ENCODE data around the gene HOXA7.

HOXA7 gene

GRCh38 chr7:27193335-27194001 lies 37.0 kb upstream of the HOXA7 start:
- DNase-seq (ENCODE audit: low read depth in 2 of 2) = no peak

DNA sequence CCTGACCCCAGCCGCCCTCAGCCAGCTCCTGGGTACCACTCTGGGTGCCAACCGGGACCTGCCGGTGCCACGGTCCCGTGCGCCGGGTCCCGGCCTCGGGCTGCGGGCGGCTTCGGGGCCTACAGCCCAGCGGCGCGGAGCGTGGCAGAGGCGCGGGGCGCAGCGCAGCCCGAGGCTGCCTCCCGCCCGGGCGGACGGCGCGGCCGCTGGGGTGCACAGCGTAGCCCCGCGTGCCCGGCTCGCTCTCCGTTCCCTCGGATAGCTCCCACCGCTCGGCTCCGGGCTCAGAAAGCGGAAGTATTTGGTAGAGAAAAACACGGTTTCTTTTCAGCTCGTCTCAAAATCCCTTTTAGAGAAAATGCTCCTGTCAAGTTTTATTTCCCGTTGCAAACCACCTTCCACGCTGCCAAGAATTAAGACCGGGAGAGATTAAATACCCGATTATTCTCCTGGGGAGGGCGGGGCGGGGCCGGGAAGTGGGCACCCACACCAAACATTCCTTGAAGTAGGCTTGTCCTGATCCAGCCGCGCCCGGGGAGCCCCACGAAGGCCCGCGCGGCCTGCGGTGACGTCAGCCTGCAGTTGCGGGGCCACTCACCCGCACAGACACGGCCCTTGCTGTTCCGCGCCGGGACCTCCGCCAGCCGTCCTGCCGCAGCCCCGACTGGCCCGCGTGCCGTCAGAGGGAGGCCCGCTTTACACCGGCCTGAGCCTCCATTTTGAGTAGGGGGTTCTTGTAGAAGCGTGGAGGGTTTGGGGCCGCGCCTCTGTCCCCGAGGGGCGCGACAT lies 36.3 kb upstream of the HOXA7 start:
- DNase-seq (ENCODE audit: low read depth in 2 of 2) = no peak

DNA sequence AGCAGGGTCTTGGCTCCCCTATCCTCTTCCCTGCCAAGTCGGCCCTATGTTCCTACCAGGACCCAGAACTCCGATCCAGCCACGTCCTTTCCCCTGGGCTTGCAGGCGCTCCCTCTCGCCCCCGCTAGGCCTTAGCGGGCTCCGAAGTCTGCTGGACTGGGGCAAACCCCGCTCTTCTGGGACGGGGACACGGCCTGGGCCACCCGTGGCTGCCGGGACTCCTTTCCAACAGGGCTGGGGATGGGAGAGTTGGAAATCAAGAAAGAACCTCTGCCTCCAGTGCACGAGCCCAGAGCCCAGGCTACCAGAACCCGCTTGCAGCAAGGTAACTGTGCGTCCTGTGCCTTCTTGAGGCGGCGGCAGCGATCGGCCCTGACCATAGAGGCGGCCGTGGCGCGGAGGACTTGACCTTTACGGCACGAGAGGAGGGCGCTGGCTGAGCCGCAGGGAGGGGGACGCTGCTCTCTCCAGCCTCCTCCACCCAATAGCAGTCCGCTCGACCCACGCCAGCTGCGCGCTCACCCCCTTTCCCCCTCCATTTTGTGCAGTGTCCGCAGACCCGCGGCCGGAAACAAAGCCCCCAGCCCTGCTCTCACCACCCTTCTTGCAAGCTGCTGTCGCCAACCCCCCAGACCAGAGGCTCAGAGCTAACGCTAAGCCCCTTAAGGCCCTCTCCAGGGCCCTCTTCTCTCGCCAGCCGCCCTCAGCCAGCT lies 35.5 kb upstream of the HOXA7 start:
- no peak for DNase-seq (ENCODE audit: low read depth in 2 of 2)

- DNase-seq (ENCODE audit: low read depth in 2 of 2) = no peak
Measured at GRCh38 chr7:27191161-27191731, 34.8 kb upstream of the HOXA7 start.

DNA sequence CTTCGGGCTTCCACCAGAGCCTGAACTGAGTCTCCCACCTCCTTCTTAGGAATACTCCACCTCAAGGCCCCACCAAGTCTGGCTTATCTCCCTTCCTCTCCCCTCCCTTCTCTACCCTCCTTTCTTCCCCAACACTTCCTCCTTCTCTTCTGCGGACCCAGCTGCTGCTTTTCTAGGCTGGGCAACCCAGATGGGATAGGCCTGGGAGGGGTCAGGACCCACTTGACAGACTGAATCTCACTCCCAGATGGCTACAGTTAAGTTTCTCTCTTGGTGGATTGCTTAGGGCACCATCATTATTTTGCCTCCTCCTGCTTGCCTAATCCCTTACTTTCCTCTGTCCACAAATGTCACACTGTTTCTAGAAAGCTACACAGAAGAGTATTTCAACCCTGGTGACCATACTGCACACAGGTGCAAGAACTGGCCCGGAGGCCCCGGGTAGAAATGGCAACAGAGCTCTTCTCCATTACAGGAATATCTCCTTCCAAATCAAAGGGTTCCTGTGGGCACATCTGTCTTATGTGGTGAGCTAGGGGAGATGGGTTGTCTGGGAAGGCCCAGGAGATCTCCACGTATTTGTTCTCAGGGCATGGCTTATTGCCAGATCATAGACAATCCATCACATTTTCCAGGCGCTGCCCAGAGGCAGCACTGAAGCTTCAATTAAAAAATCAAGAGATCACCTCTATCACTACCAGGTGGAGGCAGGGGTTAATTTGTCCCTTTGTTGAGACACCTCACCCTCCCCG lies 33.7 kb upstream of the HOXA7 start:
- DNase-seq (ENCODE audit: low read depth in 2 of 2) = no peak

GRCh38 chr7:27189295-27189996 lies 33.0 kb upstream of the HOXA7 start:
- DNase-seq (ENCODE audit: low read depth in 2 of 2) = no peak

DNA sequence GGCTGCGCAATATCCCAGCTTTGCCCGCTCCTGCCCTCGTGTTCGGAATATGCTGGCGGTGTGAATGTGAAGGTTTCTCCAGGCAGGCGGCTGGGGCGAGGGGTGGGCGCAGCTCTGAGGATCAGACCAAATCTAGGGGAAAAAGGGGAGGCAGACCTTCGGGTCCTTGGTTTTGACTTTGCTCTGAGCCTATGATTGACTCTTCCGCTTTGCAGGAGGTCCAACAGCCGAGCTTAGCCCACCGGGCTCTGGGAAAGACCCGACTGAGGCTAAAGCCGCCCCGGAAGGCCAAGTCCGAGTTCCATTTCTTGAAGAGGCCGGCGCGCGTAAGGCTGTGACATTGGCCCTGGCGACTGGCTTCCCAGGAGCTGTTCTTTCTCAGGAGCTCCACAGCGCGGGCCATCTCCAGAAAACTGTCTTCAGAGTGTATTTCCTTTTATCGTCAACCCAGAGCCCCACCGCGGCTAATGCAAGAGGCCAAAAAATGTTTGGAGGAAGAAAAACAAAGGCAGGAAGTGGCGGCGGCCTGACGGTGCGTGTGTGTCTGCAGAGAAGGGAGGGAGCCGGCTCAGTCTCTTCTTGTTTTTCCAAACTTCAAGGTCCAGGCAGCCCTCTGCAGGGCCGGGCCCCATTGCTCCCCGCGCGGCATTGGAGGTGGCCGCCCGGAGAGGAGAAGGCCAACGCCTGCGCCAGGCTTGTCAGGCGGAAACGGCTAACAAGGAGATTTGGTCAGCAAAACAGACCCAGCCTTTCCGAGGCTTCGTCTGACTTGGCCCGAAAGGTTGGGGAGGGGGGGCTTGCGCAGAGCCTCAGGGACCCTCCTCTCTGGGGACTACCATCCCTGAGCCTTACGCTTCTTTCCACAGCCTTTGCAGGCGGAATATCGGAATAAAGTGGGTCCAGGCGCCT lies 32.2 kb upstream of the HOXA7 start:
- DNase-seq (ENCODE audit: low read depth in 2 of 2) = no peak

DNA sequence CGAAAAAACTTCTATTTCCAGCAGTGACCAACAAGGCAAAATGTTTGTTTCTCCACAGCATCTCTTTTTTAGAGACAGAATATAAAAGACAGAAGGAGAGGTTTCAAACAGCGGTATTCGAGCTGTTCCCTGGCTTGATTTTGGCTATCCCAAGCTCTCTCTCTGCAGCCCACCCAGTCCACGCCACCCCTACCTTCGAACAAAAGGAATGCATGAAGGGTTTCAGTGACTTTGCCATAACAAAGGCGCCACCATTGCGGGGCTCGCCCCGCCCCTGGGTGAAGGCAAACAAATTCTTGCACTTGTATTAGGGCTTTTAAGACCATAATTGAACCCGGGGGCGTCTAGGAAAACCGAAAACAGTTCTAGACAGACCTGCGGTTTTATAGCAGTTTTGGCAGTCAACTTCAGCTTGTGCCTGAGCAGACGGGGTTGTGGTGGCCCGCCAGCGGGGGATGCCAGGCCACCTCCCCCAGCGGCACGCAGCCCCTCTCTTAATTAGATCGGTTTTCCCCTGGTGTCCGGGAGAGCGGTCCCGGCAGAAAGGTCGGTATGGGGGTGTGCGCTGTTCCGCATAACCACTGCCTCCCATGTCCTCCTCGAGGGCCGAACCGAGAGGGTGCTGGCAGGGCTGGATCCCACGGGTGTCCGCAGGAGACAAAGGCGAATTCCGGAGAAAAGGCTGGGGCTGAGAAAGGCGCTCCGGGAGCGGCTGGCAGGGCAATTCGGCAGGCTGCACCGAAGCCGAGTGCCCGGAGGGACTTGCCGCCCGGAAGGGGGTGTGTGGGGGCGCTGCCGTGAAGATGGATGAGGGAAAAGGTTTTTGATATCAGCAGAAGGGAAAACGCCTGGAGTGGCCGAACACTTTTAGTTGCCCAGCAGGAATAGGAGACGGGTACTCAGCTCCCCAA lies 31.3 kb upstream of the HOXA7 start:
- no peak for DNase-seq (ENCODE audit: low read depth in 2 of 2)

GRCh38 chr7:27186668-27187474 lies 30.4 kb upstream of the HOXA7 start:
- no peak for DNase-seq (ENCODE audit: low read depth in 2 of 2)

DNA sequence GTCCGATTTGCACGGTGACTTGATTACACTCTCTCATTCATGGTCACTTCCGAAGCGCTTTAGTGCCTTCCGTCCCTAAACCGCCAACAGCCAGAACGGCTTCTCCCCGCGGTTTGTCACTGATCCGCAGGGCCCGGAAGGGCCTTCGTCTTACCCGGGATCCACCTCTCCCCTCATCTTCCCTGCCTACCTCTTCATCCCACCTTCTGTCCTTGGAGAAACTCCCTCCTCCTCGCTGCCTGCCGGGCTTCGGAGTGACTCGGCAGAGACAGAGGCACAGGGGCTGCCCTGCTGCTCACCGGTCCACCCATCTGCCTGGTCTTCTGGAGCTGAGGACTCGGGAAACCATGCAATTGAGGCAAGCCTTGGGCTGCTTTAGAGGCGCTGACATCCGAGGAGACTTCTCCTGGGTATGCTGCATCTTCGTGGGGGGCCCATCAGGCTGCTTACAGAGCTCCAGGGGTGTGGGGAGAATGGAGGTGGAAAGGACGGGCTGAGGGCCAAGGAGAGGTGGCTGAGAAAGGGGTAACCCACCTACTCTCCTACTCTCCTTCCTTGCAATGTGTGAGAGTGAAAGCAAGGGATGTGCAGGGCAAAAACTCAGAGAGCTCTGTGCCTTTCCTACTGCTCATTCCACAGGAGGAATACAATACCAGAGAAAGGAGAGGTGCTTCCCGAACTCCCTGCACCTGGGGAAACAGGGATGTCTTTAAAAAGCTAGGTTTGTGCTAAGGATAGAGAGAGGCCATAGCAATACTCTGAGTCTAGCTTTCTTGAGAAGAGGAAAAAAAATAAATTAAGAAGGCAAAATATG lies 29.6 kb upstream of the HOXA7 start:
- DNase-seq (ENCODE audit: low read depth in 2 of 2) = no peak

DNA sequence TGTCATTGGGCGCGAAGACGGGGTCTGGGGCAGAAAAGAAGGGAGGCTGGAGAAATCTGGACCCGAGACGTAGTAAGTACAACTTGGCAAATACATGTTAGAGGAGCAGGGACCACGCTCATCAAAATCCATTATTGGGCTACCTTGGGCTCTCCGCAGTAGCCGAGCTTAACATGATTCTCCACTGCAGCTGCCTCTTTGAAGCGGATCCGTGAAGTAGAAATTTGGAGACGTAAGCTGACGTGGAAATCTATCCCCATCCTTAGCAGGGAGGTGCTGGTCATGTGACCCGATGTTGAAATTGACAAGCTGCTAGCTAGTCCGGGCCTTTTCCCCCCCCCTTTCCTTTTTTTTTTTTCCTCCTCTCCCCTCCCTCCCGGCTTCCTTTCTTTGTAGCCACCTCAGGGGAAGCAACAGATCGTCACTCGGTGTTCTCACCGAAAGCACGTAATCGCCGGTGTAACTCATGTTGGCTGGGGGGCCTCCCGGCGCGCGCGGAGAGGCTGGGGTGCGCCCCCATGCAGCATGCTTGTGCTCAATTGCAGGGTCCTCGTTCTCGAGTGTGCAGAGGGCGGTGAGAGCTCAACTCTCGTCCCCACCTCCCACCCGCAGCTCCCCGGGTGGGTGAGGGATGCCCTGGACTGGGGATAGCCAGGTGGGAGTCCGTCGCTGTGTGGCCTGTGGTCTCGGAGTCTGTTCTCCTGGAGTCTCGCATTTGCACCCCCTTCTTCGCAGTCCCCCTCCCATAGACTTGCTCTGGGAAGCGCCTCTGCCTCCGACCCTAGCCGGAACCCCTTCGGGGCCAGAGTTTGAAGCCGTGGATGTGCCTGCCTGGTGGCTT lies 28.8 kb upstream of the HOXA7 start, which contains the start of gene HOXA11:
Gene HOXA11 (minus strand): TSS at position 220 of the 841 bp plus-strand sequence. CDS start 88 bp downstream, at position 132.
- DNase-seq (ENCODE audit: low read depth in 2 of 2) = no peak

DNA sequence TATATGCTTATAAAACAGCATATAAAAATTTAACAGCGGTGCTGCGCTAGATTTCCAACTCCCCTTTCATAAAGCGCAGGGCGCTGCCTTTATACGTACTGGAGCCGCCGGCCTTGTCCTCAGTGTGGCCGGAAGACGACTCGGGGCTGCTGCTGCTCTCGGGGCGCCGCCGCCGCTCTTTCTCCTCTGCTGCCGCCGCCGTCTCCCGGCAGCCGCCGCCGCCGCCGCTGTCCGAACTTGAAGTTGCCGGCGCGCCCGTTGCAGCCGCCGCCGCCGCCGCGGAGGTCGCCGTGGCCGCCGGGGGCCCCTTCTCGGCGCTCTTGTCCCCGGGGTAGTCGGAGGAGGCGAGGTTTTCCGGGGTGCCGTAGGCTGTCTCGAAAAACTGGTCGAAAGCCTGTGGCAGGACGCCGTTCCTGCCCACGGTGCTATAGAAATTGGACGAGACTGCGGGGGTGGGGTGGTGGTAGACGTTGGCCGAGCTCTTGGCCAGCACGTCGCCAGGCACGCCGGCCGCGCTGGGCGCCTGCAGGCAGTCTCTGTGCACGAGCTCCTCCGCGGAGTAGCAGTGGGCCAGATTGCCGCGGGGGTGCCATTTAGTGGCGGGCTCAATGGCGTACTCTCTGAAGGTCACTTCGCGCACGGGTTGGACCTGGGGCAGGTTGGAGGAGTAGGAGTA lies 28.0 kb upstream of the HOXA7 start:
- no peak for DNase-seq (ENCODE audit: low read depth in 2 of 2)

GRCh38 chr7:27183682-27184336 lies 27.3 kb upstream of the HOXA7 start:
- no peak for DNase-seq (ENCODE audit: low read depth in 2 of 2)

- no peak for DNase-seq (ENCODE audit: low read depth in 2 of 2)
Measured at GRCh38 chr7:27182861-27183681, 26.6 kb upstream of the HOXA7 start.
